Measurements from ENCODE around the gene CPNE4.

Gene CPNE4

GRCh38 chr3:131856171-131856570 lies 178.6 kb downstream of the CPNE4 start:
- no peak for DNase-seq

GRCh38 chr3:131850223-131850622 lies 184.6 kb downstream of the CPNE4 start:
- no peak for DNase-seq

GRCh38 chr3:131849616-131850015 lies 185.2 kb downstream of the CPNE4 start:
- DNase-seq = no peak

- no peak for DNase-seq
These were observed 186.8 kb downstream of the CPNE4 start for GRCh38 chr3:131847966-131848510.

- no peak for DNase-seq
These were observed 188.4 kb downstream of the CPNE4 start for GRCh38 chr3:131846296-131846924.

GRCh38 chr3:131843174-131843573 lies 191.6 kb downstream of the CPNE4 start:
- DNase-seq = no peak

GRCh38 chr3:131840156-131840797 lies 194.5 kb downstream of the CPNE4 start:
- no peak for DNase-seq

- DNase-seq = no peak
These were observed 198.9 kb downstream of the CPNE4 start for GRCh38 chr3:131835906-131836305.

GRCh38 chr3:131831608-131832007 lies 203.2 kb downstream of the CPNE4 start:
- DNase-seq = no peak

- no peak for DNase-seq
These were observed 213.5 kb downstream of the CPNE4 start for GRCh38 chr3:131821191-131821762.

- DNase-seq = no peak
These were observed 215.3 kb downstream of the CPNE4 start for GRCh38 chr3:131819381-131820055.

- no peak for DNase-seq
These were observed 222.4 kb downstream of the CPNE4 start for GRCh38 chr3:131812433-131812832.

- no peak for DNase-seq
These were observed 223.3 kb downstream of the CPNE4 start for GRCh38 chr3:131811481-131811880.

GRCh38 chr3:131807822-131808221 lies 227.0 kb downstream of the CPNE4 start:
- DNase-seq = no peak

GRCh38 chr3:131806736-131807135 lies 228.1 kb downstream of the CPNE4 start:
- DNase-seq = no peak

GRCh38 chr3:131804565-131805133 lies 230.2 kb downstream of the CPNE4 start:
- DNase-seq = no peak

- DNase-seq = no peak
These were observed 231.7 kb downstream of the CPNE4 start for GRCh38 chr3:131803113-131803512.

- DNase-seq = no peak
These were observed 232.8 kb downstream of the CPNE4 start for GRCh38 chr3:131802029-131802428.

GRCh38 chr3:131801566-131801965 lies 233.2 kb downstream of the CPNE4 start:
- DNase-seq = no peak

GRCh38 chr3:131797776-131798175 lies 237.0 kb downstream of the CPNE4 start:
- DNase-seq = no peak

GRCh38 chr3:131796558-131797198 lies 238.1 kb downstream of the CPNE4 start:
- DNase-seq = no peak

- DNase-seq = no peak
These were observed 238.7 kb downstream of the CPNE4 start for GRCh38 chr3:131796111-131796510.

Measured in T1000 (cell line).